ENCODE data around the gene RHBDD1.

The RHBDD1 gene

GRCh38 chr2:226845386-226846116 lies 9.7 kb downstream of the RHBDD1 start:
- no peak for DNase-seq (ENCODE audit: low read depth)

GRCh38 chr2:226847090-226847489 lies 11.2 kb downstream of the RHBDD1 start:
- DNase-seq (ENCODE audit: low read depth) = no peak

GRCh38 chr2:226847511-226847910 lies 11.7 kb downstream of the RHBDD1 start:
- DNase-seq (ENCODE audit: low read depth) = no peak

GRCh38 chr2:226849349-226849748 lies 13.5 kb downstream of the RHBDD1 start:
- no peak for DNase-seq (ENCODE audit: low read depth)

- no peak for DNase-seq (ENCODE audit: low read depth)
These were observed 14.2 kb downstream of the RHBDD1 start for GRCh38 chr2:226850024-226850423.

GRCh38 chr2:226855787-226856186 lies 19.9 kb downstream of the RHBDD1 start:
- DNase-seq (ENCODE audit: low read depth) = no peak

- no peak for DNase-seq (ENCODE audit: low read depth)
These were observed 24.2 kb downstream of the RHBDD1 start for GRCh38 chr2:226860087-226860486.

GRCh38 chr2:226862623-226863022 lies 26.8 kb downstream of the RHBDD1 start:
- DNase-seq (ENCODE audit: low read depth) = no peak

- DNase-seq (ENCODE audit: low read depth) = no peak
These were observed 29.4 kb downstream of the RHBDD1 start for GRCh38 chr2:226865273-226865672.

GRCh38 chr2:226865710-226866109 lies 29.9 kb downstream of the RHBDD1 start:
- DNase-seq (ENCODE audit: low read depth) = no peak

GRCh38 chr2:226868331-226869162 lies 32.7 kb downstream of the RHBDD1 start:
- no peak for DNase-seq (ENCODE audit: low read depth)

- DNase-seq (ENCODE audit: low read depth) = no peak
These were observed 33.5 kb downstream of the RHBDD1 start for GRCh38 chr2:226869371-226869770.

GRCh38 chr2:226873051-226873620 lies 37.3 kb downstream of the RHBDD1 start:
- DNase-seq (ENCODE audit: low read depth) = no peak

GRCh38 chr2:226873826-226874225 lies 38.0 kb downstream of the RHBDD1 start:
- no peak for DNase-seq (ENCODE audit: low read depth)

- no peak for DNase-seq (ENCODE audit: low read depth)
These were observed 38.9 kb downstream of the RHBDD1 start for GRCh38 chr2:226874749-226875148.

GRCh38 chr2:226875438-226876225 lies 39.8 kb downstream of the RHBDD1 start:
- no peak for DNase-seq (ENCODE audit: low read depth)

- DNase-seq (ENCODE audit: low read depth) = no peak
These were observed 41.6 kb downstream of the RHBDD1 start for GRCh38 chr2:226877491-226877890.

GRCh38 chr2:226881287-226881686 lies 45.4 kb downstream of the RHBDD1 start:
- DNase-seq (ENCODE audit: low read depth) = no peak

GRCh38 chr2:226882606-226883005 lies 46.8 kb downstream of the RHBDD1 start:
- no peak for DNase-seq (ENCODE audit: low read depth)

GRCh38 chr2:226883296-226883795 lies 47.5 kb downstream of the RHBDD1 start:
- no peak for DNase-seq (ENCODE audit: low read depth)

- DNase-seq (ENCODE audit: low read depth) = no peak
These were observed 48.3 kb downstream of the RHBDD1 start for GRCh38 chr2:226884166-226884565.

All from T-helper 22 cell (primary cell).